Activated T-cell treated with anti-CD3 and anti-CD28 coated beads for 24 hours (primary cell): ENCODE measurements around the gene ESRRB.
"Not testable (repeated sequence)": the region's sequence is repeated elsewhere in the genome, so short reads cannot be mapped to it uniquely, and the experiment has no call there.

Source experiments
- DNase-seq: peaks from one replicate; pipeline ENCODE4 v3.0.0-alpha.2; 2020; ENCODE audit warnings: low read depth

ESRRB gene

GRCh38 chr14:76497550-76498462 is 121.9 kb downstream of the ESRRB start:
- no peak for DNase-seq

- DNase-seq = no peak
Measured at GRCh38 chr14:76498463-76498935, 122.6 kb downstream of the ESRRB start.

GRCh38 chr14:76498976-76499375 is 123.0 kb downstream of the ESRRB start:
- no peak for DNase-seq

- no peak for DNase-seq
Measured at GRCh38 chr14:76499399-76499798, 123.5 kb downstream of the ESRRB start.

- DNase-seq = no peak
Measured at GRCh38 chr14:76500011-76500410, 124.1 kb downstream of the ESRRB start.

- no peak for DNase-seq
Measured at GRCh38 chr14:76500480-76500879, 124.5 kb downstream of the ESRRB start.

GRCh38 chr14:76501156-76501720 is 125.3 kb downstream of the ESRRB start:
- no peak for DNase-seq

- no peak for DNase-seq
Measured at GRCh38 chr14:76502219-76502618, 126.3 kb downstream of the ESRRB start.

GRCh38 chr14:76502638-76503037 is 126.7 kb downstream of the ESRRB start:
- DNase-seq = no peak

GRCh38 chr14:76509311-76509710 is 133.4 kb downstream of the ESRRB start:
- no peak for DNase-seq

GRCh38 chr14:76510181-76510580 is 134.2 kb downstream of the ESRRB start:
- DNase-seq = no peak

- no peak for DNase-seq
Measured at GRCh38 chr14:76514213-76514998, 138.5 kb downstream of the ESRRB start.

GRCh38 chr14:76516884-76517283 is 140.9 kb downstream of the ESRRB start:
- DNase-seq = no peak

GRCh38 chr14:76518366-76518765 is 142.4 kb downstream of the ESRRB start:
- no peak for DNase-seq

- no peak for DNase-seq
Measured at GRCh38 chr14:76525106-76525821, 149.3 kb downstream of the ESRRB start.

GRCh38 chr14:76531085-76531484 is 155.1 kb downstream of the ESRRB start:
- no peak for DNase-seq

GRCh38 chr14:76531821-76532318 is 155.9 kb downstream of the ESRRB start:
- no peak for DNase-seq

- DNase-seq = not testable (repeated sequence)
Measured at GRCh38 chr14:76536636-76537035, 160.7 kb downstream of the ESRRB start.

- DNase-seq = no peak
Measured at GRCh38 chr14:76537906-76538647, 162.1 kb downstream of the ESRRB start.

- no peak for DNase-seq
Measured at GRCh38 chr14:76538648-76539008, 162.7 kb downstream of the ESRRB start.

GRCh38 chr14:76539130-76539529 is 163.2 kb downstream of the ESRRB start:
- DNase-seq = no peak
